Measurements from ENCODE around the gene CCDC78.
A peak's percentile ranks its signal among the peaks of the same experiment; 100 is the strongest.

CCDC78 gene

DNA sequence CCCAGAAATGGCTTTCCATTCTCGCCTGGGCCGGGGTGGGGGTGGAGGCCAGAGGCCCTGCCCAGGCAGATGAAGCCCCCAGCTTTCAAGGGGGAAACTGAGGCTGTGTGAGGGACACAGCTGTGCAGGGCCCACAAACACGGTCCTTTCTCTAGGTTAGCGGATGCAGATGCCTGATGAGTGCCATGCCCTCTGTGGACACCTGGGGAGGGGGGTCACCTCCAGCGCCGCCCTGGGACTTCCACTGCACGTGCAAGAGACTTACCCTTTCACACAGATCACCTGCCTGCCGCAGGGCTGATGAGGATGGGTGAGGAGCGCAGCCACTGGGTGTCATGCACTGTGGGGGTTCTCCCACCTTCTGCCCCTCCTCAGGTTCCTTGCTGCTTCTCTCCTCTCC is 7.9 kb downstream of the CCDC78 start:
- Histone ChIP-seq H3K4me3 (ENCODE audit: severe bottlenecking) (no peak overlapping the region), H3K36me3 (ENCODE audit: low read depth) (peaks cover 7% of the 10 kb centered on the region; the same call in 1 of the 2 replicates), H3K9me3 (ENCODE audit: severe bottlenecking) (no peaks in the 10 kb centered on the region), H3K27me3 (ENCODE audit: insufficient read depth, poor library complexity, severe bottlenecking) (no peaks in the 10 kb centered on the region), H3K4me1 (ENCODE audit: insufficient read depth, poor library complexity, severe bottlenecking) (peaks cover 12% of the 10 kb centered on the region), H3K27ac (ENCODE audit: poor library complexity, severe bottlenecking) (no peak overlapping the region)
- TF ChIP-seq, protein P1, sequence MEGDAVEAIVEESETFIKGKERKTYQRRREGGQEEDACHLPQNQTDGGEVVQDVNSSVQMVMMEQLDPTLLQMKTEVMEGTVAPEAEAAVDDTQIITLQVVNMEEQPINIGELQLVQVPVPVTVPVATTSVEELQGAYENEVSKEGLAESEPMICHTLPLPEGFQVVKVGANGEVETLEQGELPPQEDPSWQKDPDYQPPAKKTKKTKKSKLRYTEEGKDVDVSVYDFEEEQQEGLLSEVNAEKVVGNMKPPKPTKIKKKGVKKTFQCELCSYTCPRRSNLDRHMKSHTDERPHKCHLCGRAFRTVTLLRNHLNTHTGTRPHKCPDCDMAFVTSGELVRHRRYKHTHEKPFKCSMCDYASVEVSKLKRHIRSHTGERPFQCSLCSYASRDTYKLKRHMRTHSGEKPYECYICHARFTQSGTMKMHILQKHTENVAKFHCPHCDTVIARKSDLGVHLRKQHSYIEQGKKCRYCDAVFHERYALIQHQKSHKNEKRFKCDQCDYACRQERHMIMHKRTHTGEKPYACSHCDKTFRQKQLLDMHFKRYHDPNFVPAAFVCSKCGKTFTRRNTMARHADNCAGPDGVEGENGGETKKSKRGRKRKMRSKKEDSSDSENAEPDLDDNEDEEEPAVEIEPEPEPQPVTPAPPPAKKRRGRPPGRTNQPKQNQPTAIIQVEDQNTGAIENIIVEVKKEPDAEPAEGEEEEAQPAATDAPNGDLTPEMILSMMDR (IDR thresholded peaks at IDR 0.05; ENCODE audit: poor library complexity, severe bottlenecking): no peak
- ATAC-seq (ENCODE audit: low read depth) (no peak), DNase-seq (ENCODE audit: low spot score) (no peak)

DNA sequence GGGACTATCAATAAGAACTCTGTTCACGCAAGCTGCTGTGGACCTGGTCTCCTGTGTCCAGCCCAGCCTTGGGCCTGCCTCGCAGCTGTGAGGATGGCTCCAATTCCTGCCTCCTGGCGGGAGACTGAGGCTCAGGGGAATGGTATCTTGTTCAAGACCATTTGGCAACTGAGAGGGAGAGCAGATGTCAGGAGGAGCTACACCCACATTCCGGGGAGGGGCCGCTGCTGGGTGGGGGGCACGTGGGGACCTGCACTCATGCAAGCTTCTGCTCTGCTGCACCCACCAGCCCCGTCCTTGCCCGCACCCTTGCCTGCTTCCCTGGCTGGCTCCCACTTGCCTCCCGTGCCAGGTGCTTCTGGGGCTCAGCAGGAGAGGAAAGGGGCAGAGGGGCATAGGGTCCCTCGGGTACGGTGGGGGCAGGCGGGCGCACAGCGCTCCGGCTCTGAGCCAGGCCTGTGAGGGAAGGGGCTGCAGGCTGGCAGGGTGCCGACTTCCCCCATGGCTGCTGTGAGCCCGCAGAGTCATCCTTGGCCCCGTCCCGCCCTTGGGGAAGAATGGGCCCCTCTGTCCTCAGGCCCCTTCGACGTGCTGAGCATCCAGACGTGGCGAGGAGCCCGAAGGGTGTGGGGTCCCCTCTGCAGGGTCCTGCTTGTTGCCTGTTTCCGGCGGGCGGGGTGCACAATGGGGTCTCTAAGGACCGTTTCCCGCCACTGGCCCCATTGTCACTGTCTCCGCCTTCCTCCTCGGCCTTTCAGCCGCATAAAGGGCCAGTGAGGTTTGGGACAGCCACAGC is 8.6 kb downstream of the CCDC78 start:
- Histone ChIP-seq H3K9me3 (ENCODE audit: severe bottlenecking) (no peaks in the 10 kb centered on the region), H3K4me1 (ENCODE audit: insufficient read depth, poor library complexity, severe bottlenecking) (peaks cover 12% of the 10 kb centered on the region)
- ATAC-seq (ENCODE audit: low read depth): no peak

DNA sequence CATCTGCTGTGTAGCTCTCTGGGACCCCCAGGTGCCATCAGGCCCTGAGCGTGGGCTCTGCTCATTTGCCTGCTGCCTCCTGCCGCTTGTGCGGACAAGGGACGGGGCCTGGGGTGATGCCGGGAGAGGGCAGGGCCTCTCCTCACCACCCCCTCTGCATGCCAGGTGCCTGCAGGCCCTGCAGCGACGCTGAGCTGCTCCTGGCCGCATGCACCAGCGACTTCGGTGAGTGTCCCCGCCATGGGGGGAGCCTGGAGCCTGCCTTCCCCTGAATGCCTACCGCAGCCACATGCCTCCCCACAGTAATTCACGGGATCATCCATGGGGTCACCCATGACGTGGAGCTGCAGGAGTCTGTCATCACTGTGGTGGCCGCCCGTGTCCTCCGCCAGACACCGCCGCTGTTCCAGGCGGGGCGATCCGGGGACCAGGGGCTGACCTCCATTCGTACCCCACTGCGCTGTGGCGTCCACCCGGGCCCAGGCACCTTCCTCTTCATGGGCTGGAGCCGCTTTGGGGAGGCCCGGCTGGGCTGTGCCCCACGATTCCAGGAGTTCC is 9.4 kb downstream of the CCDC78 start:
- H3K27me3 ChIP-seq (ENCODE audit: insufficient read depth, poor library complexity, severe bottlenecking): no peaks in the 10 kb centered on the region
- H3K27ac ChIP-seq (ENCODE audit: poor library complexity, severe bottlenecking): no peak overlapping the region
- DNase-seq (ENCODE audit: low spot score): no peak
- TF ChIP-seq, protein P1 (IDR thresholded peaks at IDR 0.05; ENCODE audit: poor library complexity, severe bottlenecking): no peak
- H3K9me3 ChIP-seq (ENCODE audit: severe bottlenecking): no peaks in the 10 kb centered on the region
- H3K4me1 ChIP-seq (ENCODE audit: insufficient read depth, poor library complexity, severe bottlenecking): peaks cover 18% of the 10 kb centered on the region
- H3K36me3 ChIP-seq (ENCODE audit: low read depth): peaks cover 7% of the 10 kb centered on the region; the same call in 1 of the 2 replicates
- no peak for ATAC-seq (ENCODE audit: low read depth)
- H3K4me3 ChIP-seq (ENCODE audit: severe bottlenecking): peak overlapping the region; percentile 80

More for the DNA sequence above, 8.6 kb downstream of the CCDC78 start:
- H3K27ac ChIP-seq (ENCODE audit: poor library complexity, severe bottlenecking): no peak overlapping the region
- TF ChIP-seq, protein P1 (IDR thresholded peaks at IDR 0.05; ENCODE audit: poor library complexity, severe bottlenecking): no peak
- H3K27me3 ChIP-seq (ENCODE audit: insufficient read depth, poor library complexity, severe bottlenecking): no peaks in the 10 kb centered on the region
- peaks cover 7% of the 10 kb centered on the region; the same call in 1 of the 2 replicates for H3K36me3 ChIP-seq (ENCODE audit: low read depth)
- no peak overlapping the region for H3K4me3 ChIP-seq (ENCODE audit: severe bottlenecking)
- no peak for DNase-seq (ENCODE audit: low spot score)

DNA sequence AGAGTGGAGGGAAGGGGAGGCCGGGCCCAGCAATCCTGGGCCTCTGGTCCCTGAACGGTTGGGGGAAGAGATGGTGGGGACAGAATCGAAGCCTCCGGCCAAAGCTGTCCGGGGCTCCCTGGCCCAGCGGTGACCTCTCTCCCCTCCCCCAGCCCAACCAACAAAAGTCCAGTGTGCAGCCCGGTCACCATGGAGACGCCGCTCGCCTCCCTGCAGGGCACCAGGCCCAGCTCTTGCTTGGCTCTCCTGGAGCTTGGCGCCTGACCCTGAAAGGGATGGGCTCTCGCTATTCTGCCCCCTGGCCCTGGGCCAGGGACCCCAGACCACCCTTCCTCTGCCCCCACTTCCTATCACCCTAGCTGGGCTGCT is 10.1 kb downstream of the CCDC78 start:
- peak overlapping the region; percentile 80 for H3K4me3 ChIP-seq (ENCODE audit: severe bottlenecking)
- no peaks in the 10 kb centered on the region for H3K9me3 ChIP-seq (ENCODE audit: severe bottlenecking)
- DNase-seq (ENCODE audit: low spot score) (no peak), ATAC-seq (ENCODE audit: low read depth) (no peak)
- no peaks in the 10 kb centered on the region for H3K27me3 ChIP-seq (ENCODE audit: insufficient read depth, poor library complexity, severe bottlenecking)
- TF ChIP-seq, protein P1 (IDR thresholded peaks at IDR 0.05; ENCODE audit: poor library complexity, severe bottlenecking): no peak
- H3K27ac ChIP-seq (ENCODE audit: poor library complexity, severe bottlenecking): peak overlapping the region; percentile 84
- H3K36me3 ChIP-seq (ENCODE audit: low read depth): peaks cover 7% of the 10 kb centered on the region; the same call in 1 of the 2 replicates
- H3K4me1 ChIP-seq (ENCODE audit: insufficient read depth, poor library complexity, severe bottlenecking): peaks cover 18% of the 10 kb centered on the region

Measured in RWPE2 (cell line).